Activated T-cell treated with anti-CD3 and anti-CD28 coated beads for 1 hour (primary cell): ENCODE results near the gene KAT5.
"Not testable (repeated sequence)": the region's sequence is repeated elsewhere in the genome, so short reads cannot be mapped to it uniquely, and the experiment has no call there.

Source experiments
- DNase-seq: peaks from one replicate; pipeline ENCODE4 v3.0.0-alpha.2; 2020; ENCODE audit warnings: low read depth

Gene KAT5

DNA sequence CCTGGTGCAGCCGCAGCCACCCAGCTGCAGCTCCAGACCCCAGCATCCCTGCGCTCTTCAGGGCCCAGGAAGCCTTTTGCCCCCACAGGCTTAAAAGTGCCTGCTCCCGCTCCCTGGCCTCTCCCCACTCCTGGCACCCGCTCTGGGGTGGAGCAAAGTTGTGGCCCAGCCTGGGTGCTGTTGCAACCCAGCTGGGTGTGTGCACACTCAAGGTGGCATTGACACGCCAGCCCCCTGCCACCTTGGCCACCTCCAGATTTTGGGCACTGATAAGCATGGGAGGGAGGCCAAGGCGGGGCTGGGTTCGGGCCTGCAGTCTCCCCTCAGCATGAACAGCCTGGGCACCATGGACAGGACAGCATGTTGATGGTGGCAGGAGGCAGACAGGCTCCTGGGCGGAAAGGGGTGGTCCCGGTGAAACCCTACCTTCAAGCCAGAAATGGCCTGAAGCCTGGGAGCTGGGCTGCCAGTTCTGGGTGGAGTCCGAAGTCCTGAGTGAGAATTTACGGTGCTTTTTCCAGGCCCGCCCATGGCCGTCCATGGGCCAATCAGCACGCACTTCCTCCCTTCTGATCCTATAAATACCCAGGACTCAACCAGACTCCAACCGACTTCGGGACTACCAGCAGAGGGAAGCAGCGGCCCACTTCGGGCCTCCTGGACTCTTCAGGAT is 32.1 kb downstream of the KAT5 start:
- DNase-seq = no peak

GRCh38 chr11:65744699-65745042 is 32.6 kb downstream of the KAT5 start:
- no peak for DNase-seq

DNA sequence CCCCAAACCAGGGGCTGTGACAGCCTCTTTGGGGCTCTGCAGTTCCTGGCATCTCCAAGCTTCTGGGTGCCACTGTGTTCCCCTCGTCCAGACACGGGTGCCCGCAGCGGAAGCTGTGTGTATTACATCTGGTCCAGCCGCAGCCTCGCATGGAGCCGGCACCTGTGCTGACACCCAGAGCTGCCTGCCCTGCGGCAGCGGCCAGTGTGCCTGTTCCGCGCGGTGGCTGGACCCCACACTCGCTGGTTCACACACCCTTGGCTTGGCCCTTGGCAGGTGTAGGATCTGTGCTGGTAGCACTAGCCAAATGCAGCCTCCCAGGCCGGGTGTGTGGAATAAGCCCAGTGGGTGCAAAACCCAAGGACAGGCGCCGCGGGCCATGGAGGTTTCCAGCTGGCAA is 33.0 kb downstream of the KAT5 start:
- no peak for DNase-seq

DNA sequence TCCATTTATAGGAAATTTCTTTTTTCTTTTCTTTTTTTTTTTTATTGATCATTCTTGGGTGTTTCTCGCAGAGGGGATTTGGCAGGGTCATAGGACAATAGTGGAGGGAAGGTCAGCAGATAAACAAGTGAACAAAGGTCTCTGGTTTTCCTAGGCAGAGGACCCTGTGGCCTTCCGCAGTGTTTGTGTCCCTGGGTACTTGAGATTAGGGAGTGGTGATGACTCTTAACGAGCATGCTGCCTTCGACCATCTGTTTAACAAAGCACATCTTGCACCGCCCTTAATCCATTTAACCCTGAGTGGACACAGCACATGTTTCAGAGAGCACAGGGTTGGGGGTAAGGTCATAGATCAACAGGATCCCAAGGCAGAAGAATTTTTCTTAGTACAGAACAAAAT is 50.1 kb downstream of the KAT5 start:
- not testable (repeated sequence) for DNase-seq

DNA sequence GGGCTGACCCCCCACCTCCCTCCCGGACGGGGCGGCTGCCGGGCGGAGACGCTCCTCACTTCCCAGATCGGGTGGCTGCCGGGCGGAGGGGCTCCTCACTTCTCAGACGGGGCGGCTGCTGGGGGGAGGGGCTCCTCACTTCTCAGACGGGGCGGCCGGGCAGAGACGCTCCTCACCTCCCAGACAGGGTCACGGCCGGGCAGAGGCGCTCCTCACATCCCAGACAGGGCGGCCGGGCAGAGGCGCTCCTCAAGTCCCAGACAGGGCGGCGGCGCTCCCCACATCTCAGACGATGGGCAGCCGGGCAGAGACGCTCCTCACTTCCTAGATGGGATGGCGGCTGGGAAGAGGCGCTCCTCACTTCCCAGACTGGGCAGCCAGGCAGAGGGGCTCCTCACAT is 50.8 kb downstream of the KAT5 start:
- not testable (repeated sequence) for DNase-seq

GRCh38 chr11:65764434-65764833 is 52.4 kb downstream of the KAT5 start:
- DNase-seq = no peak

GRCh38 chr11:65766535-65766934 is 54.5 kb downstream of the KAT5 start:
- DNase-seq = no peak

DNA sequence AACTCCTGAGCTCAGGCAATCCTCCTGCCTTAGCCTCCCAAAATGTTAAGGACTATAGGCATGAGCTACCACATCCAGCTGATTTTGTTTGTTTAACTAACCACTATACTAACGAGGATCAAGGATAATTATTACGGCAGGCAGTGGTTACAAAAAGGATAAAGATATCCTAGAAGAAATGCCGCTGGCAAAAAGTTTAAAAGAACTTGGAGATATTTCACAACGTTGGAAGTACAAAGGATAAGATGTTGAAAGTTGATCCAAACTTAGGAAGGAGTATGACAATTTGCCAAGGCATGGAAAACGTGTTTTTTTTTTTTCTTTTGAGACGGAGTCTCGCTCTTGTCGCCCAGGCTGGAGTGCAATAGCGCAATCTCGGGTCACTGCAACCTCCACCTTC is 55.4 kb downstream of the KAT5 start:
- DNase-seq = no peak

DNA sequence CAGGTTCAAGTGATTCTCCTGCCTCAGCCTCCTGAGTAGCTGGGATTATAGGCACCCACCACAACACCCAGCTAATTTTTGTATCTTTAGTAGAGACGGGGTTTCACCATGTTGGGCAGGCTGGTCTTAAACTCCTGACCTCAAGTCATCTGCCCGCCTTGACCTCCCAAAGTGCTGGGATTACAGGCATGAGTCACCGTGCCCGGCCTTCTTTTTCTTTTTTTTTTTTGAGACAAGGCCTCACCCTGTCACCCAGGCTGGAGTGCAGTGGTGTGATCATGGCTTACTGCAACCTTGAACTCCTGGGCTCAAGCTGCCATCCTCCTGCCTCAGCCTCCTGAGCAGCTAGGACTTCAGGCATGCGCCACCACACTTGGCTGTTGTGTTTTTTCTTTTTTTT is 55.8 kb downstream of the KAT5 start:
- not testable (repeated sequence) for DNase-seq
